ENCODE measurements around the gene SKOR1.

SKOR1 gene

DNA sequence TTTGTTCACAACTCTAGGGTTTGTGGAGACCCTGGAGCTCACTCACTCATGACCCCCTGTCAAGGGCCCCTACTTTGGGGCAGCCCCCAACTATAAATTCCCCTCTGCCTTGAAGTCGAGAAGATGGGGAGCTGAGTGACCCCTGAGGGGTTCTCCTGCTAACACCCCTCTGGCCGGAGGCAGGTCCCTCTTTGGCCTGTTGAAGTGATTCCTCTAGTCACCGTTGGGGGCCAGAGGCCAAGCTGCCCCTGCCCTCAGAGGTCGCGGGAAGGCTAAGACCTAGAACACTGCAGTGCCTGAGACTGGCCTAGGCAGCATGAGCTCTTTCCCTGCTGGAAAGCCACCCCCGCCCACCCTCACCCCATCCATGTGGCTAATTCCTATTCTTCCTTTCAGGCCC is 15.4 kb upstream of the SKOR1 start:
- no peak overlapping the region for H2BK12ac ChIP-seq (ENCODE audit: low read length)
- H3K23ac ChIP-seq (ENCODE audit: low read length) = no peak overlapping the region
- no peak overlapping the region for H4K91ac ChIP-seq (ENCODE audit: low read depth, low read length)
- no peak overlapping the region for H2AFZ ChIP-seq (ENCODE audit: insufficient read depth, low read length, poor library complexity)
- no peak overlapping the region for H3K27ac ChIP-seq (ENCODE audit: low read depth, low read length)
- H3K14ac ChIP-seq (ENCODE audit: low read length) = no peak overlapping the region
- H3K4me1 ChIP-seq (ENCODE audit: control insufficient read depth in 1 of 2, insufficient read depth in 2 of 2, low read length in 2 of 2) = no peaks in the 10 kb centered on the region
- H3K27me3 ChIP-seq (ENCODE audit: insufficient read depth, low read length) = no peaks in the 10 kb centered on the region
- H4K12ac ChIP-seq (ENCODE audit: low read depth, low read length) = no peak overlapping the region
- no peak overlapping the region for H2BK120ac ChIP-seq (ENCODE audit: insufficient read depth, low read length, poor library complexity)
- H3K4ac ChIP-seq (ENCODE audit: low read depth, low read length) = no peak overlapping the region
- H3K4me2 ChIP-seq (ENCODE audit: low read length) = no peak overlapping the region
- no peak overlapping the region for H4K8ac ChIP-seq (ENCODE audit: low read depth, low read length)
- no peak overlapping the region for H3K4me3 ChIP-seq (ENCODE audit: low read depth, low read length)
- H2BK5ac ChIP-seq (ENCODE audit: low read depth, low read length, poor library complexity) = no peak overlapping the region
- H3K36me3 ChIP-seq (ENCODE audit: control insufficient read depth in 1 of 2, insufficient read depth in 2 of 2, low read length in 2 of 2) = peaks cover 0 to 2% of the 10 kb centered on the region in 2 experiments
- no peak for DNase-seq
- H3K18ac ChIP-seq (ENCODE audit: low read length) = no peak overlapping the region
- H3K79me2 ChIP-seq (ENCODE audit: control insufficient read depth, insufficient read depth, low read length, poor library complexity) = no peaks in the 10 kb centered on the region
- peaks cover 2% of the 10 kb centered on the region for H3K9me3 ChIP-seq (ENCODE audit: insufficient read depth, low read depth, low read length)
- H3K79me1 ChIP-seq (ENCODE audit: low read length) = no peaks in the 10 kb centered on the region
- H3K9ac ChIP-seq (ENCODE audit: low read length) = no peak overlapping the region
- no CpG with 5 or more reads among the region's 6 CpGs for WGBS (ENCODE audit: extremely low coverage, insufficient coverage, insufficient read length)
- no peak overlapping the region for H2AK5ac ChIP-seq (ENCODE audit: low read length)

DNA sequence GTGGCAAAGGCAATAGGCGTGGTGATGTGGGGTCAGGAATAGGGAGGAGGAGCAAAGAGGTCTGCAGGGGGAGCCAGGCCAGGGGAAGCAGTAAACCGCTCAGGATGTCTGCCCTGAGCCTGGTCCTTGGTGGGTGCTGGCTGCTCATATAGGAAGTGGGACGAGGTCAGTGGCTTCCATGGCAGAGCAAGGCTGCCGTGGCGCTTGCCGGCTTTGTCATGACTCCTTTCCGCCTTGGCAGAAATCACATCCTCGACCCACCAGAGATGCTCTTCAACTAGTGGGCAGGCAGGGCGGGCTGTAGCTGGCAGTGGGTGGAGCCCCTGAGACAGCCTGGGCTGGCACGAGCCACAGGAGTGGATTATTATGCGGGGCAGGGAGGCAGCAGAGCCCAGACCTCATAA is 13.1 kb upstream of the SKOR1 start:
- Histone ChIP-seq H3K9me3 (ENCODE audit: insufficient read depth, low read depth, low read length) (no peaks in the 10 kb centered on the region), H4K91ac (ENCODE audit: low read depth, low read length) (no peak overlapping the region), H3K9ac (ENCODE audit: low read length) (no peak overlapping the region), H3K36me3 (ENCODE audit: control insufficient read depth in 1 of 2, insufficient read depth in 2 of 2, low read length in 2 of 2) (peaks cover 0 to 2% of the 10 kb centered on the region in 2 experiments), H3K4me3 (ENCODE audit: low read depth, low read length) (no peak overlapping the region), H3K4me1 (ENCODE audit: control insufficient read depth in 1 of 2, insufficient read depth in 2 of 2, low read length in 2 of 2) (no peaks in the 10 kb centered on the region), H3K27ac (ENCODE audit: low read depth, low read length) (no peak overlapping the region), H2BK5ac (ENCODE audit: low read depth, low read length, poor library complexity) (no peak overlapping the region), H4K8ac (ENCODE audit: low read depth, low read length) (no peak overlapping the region), H2AK5ac (ENCODE audit: low read length) (no peak overlapping the region), H2BK12ac (ENCODE audit: low read length) (no peak overlapping the region), H3K4ac (ENCODE audit: low read depth, low read length) (no peak overlapping the region), H2AFZ (ENCODE audit: insufficient read depth, low read length, poor library complexity) (no peak overlapping the region), H3K23ac (ENCODE audit: low read length) (no peak overlapping the region), H3K79me1 (ENCODE audit: low read length) (no peaks in the 10 kb centered on the region), H3K14ac (ENCODE audit: low read length) (no peak overlapping the region), H4K12ac (ENCODE audit: low read depth, low read length) (no peak overlapping the region), H3K27me3 (ENCODE audit: insufficient read depth, low read length) (no peaks in the 10 kb centered on the region), H3K4me2 (ENCODE audit: low read length) (no peak overlapping the region), H2BK120ac (ENCODE audit: insufficient read depth, low read length, poor library complexity) (no peak overlapping the region), H3K18ac (ENCODE audit: low read length) (no peak overlapping the region), H3K79me2 (ENCODE audit: control insufficient read depth, insufficient read depth, low read length, poor library complexity) (no peaks in the 10 kb centered on the region)
- DNase-seq = no peak
- no CpG with 5 or more reads among the region's 11 CpGs for whole genome bisulfite sequencing (ENCODE audit: extremely low coverage, insufficient coverage, insufficient read length)

DNA sequence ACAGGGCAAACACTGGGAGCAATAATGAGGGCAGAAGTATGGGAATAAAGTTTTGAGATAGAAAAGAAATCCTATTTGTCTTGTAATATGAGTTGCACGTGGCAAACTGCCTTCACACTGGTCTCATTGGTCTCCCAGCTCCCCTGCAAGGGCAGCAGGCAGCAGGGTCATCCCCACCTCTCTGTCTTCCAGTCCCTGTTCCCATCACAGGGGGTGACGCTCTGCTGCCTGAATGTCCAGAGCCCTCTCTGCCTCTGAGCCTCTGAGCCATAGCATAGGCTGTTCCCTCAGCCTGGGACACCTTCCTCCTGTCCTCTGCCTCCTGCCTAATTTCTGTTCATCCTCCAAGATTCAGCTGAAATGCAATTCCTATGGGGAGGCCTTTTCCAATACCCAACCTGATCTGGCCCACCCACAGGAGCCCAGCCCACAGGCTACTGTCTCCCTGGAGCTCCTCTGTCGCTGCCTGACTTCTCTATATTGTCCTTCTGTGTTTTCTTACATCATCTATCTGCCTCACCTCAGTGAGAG is 12.1 kb upstream of the SKOR1 start:
- Histone ChIP-seq H2BK12ac (ENCODE audit: low read length) (no peak overlapping the region), H3K4me2 (ENCODE audit: low read length) (no peak overlapping the region), H3K79me2 (ENCODE audit: control insufficient read depth, insufficient read depth, low read length, poor library complexity) (no peaks in the 10 kb centered on the region), H4K12ac (ENCODE audit: low read depth, low read length) (no peak overlapping the region), H3K18ac (ENCODE audit: low read length) (no peak overlapping the region), H4K8ac (ENCODE audit: low read depth, low read length) (no peak overlapping the region), H4K91ac (ENCODE audit: low read depth, low read length) (no peak overlapping the region), H3K14ac (ENCODE audit: low read length) (no peak overlapping the region), H2AFZ (ENCODE audit: insufficient read depth, low read length, poor library complexity) (no peak overlapping the region), H3K27ac (ENCODE audit: low read depth, low read length) (no peak overlapping the region), H3K4ac (ENCODE audit: low read depth, low read length) (no peak overlapping the region), H2BK5ac (ENCODE audit: low read depth, low read length, poor library complexity) (no peak overlapping the region), H3K4me3 (ENCODE audit: low read depth, low read length) (no peak overlapping the region), H3K9ac (ENCODE audit: low read length) (no peak overlapping the region), H3K27me3 (ENCODE audit: insufficient read depth, low read length) (peaks cover 3% of the 10 kb centered on the region), H3K79me1 (ENCODE audit: low read length) (no peaks in the 10 kb centered on the region), H3K4me1 (ENCODE audit: control insufficient read depth in 1 of 2, insufficient read depth in 2 of 2, low read length in 2 of 2) (no peaks in the 10 kb centered on the region), H2BK120ac (ENCODE audit: insufficient read depth, low read length, poor library complexity) (no peak overlapping the region), H2AK5ac (ENCODE audit: low read length) (no peak overlapping the region), H3K9me3 (ENCODE audit: insufficient read depth, low read depth, low read length) (no peaks in the 10 kb centered on the region), H3K36me3 (ENCODE audit: control insufficient read depth in 1 of 2, insufficient read depth in 2 of 2, low read length in 2 of 2) (no peaks in the 10 kb centered on the region), H3K23ac (ENCODE audit: low read length) (no peak overlapping the region)
- no peak for DNase-seq
- no CpG with 5 or more reads among the region's 3 CpGs for WGBS (ENCODE audit: extremely low coverage, insufficient coverage, insufficient read length)

DNA sequence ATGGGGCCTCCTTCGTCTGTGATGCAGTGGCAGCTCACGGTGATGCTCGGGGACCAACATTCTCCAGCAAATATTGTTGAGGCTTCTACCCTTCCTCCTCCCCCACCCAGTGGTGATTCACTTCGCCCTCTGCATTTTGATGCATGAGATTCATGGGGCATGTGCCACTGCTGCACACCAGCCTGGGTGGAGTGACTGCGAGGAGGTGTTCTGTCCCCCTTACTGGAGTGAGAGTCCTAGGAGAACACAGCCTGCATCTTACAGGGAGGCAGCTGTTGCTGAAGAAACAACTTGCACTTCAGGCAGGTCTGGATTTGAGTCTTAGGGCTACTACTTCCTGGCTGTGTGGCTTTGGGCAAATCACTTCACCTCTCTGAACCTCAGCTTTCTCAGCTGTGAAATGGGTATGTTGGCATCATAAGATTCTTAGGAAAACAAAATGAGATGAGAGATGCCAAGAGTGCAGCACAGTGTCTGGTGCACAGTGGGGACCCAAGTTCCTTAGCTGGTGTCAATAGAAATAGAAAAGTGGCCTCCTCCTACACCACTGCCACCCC is 10.2 kb upstream of the SKOR1 start:
- Histone ChIP-seq H3K23ac (ENCODE audit: low read length) (no peak overlapping the region), H3K14ac (ENCODE audit: low read length) (no peak overlapping the region), H3K4ac (ENCODE audit: low read depth, low read length) (no peak overlapping the region), H3K9ac (ENCODE audit: low read length) (no peak overlapping the region), H3K9me3 (ENCODE audit: insufficient read depth, low read depth, low read length) (peaks cover 5% of the 10 kb centered on the region), H3K4me1 (ENCODE audit: control insufficient read depth in 1 of 2, insufficient read depth in 2 of 2, low read length in 2 of 2) (no peaks in the 10 kb centered on the region), H2BK12ac (ENCODE audit: low read length) (no peak overlapping the region), H2BK5ac (ENCODE audit: low read depth, low read length, poor library complexity) (no peak overlapping the region), H3K36me3 (ENCODE audit: control insufficient read depth in 1 of 2, insufficient read depth in 2 of 2, low read length in 2 of 2) (no peaks in the 10 kb centered on the region), H4K8ac (ENCODE audit: low read depth, low read length) (no peak overlapping the region), H2BK120ac (ENCODE audit: insufficient read depth, low read length, poor library complexity) (no peak overlapping the region), H3K79me2 (ENCODE audit: control insufficient read depth, insufficient read depth, low read length, poor library complexity) (no peaks in the 10 kb centered on the region), H3K18ac (ENCODE audit: low read length) (no peak overlapping the region), H3K79me1 (ENCODE audit: low read length) (no peaks in the 10 kb centered on the region), H2AFZ (ENCODE audit: insufficient read depth, low read length, poor library complexity) (no peak overlapping the region), H3K4me2 (ENCODE audit: low read length) (no peak overlapping the region), H2AK5ac (ENCODE audit: low read length) (no peak overlapping the region), H3K27ac (ENCODE audit: low read depth, low read length) (no peak overlapping the region), H3K4me3 (ENCODE audit: low read depth, low read length) (peak overlapping the region; percentile 33), H4K91ac (ENCODE audit: low read depth, low read length) (no peak overlapping the region), H4K12ac (ENCODE audit: low read depth, low read length) (no peak overlapping the region), H3K27me3 (ENCODE audit: insufficient read depth, low read length) (peaks cover 19% of the 10 kb centered on the region)
- WGBS (ENCODE audit: extremely low coverage, insufficient coverage, insufficient read length) = no CpG with 5 or more reads among the region's 5 CpGs
- DNase-seq = no peak
